M059J (cell line): ENCODE results near the gene CD300LD. TPM values are rescaled to one million over a fixed set of nuclear protein-coding genes. Genes with fewer than 3 reads are reported as not detected.
"Not testable (repeated sequence)": the region's sequence is repeated elsewhere in the genome, so short reads cannot be mapped to it uniquely, and the experiment has no call there.

Experiments used
- DNase-seq: peaks from one replicate; pipeline ENCODE4 v3.0.0-alpha.2; 2012; ENCODE audit warnings: low read depth
- total RNA-seq: library from RNA; depleted of rRNA; stranded (reverse); fragments of >200 nt; shearing (Covaris generic); gene quantifications from 2 replicates; pipeline ENCODE4 v1.2.3, GENCODE V29; 2014

CD300LD gene
- total RNA-seq, 1 experiment from 2014 or later: not detected

DNA sequence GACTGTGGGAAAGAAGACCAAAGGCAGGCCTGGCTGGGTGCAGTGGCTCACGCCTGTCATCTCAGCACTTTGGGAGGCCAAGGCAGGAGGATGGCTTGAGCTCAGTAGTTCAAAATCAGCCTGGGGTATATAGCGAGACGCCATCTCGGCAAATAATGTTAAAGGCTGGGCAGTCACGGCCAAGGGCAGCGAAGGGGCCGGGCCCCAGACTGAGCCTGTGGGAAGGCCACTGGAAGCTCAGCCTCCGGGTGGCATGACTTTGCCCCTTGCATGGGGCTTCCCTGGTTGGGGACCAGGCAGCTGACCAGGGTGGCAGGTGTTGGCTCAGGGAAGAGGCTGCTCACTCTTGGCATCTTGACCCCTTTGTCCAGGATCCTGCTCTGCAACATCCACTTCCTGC is 14.0 kb upstream of the CD300LD start:
- DNase-seq: no peak

DNA sequence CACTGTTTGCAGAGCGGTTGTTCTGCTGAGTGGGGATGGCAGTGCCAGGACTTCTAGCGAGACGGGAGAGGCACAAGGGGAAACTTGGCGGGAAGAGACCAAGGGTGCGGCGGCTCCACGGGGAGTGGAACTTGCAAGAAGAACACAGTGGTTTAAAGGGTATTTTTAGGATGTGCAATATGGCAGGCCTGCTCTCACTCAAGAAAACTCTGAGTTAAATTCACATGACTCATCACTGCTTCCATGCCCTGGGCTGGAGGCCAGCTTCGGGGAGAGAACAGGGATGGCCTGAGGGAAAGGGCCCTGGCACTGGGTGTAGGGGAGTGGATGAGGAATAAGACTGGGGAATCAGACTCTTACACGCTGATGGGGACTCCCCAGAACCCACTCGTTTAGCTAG is 13.3 kb upstream of the CD300LD start:
- peak; percentile 92 for DNase-seq

GRCh38 chr17:74604761-74605160 is 12.7 kb upstream of the CD300LD start:
- DNase-seq: no peak

- no peak for DNase-seq
Observed at GRCh38 chr17:74604200-74604599, 12.1 kb upstream of the CD300LD start.

GRCh38 chr17:74603746-74604145 is 11.7 kb upstream of the CD300LD start:
- DNase-seq: no peak

DNA sequence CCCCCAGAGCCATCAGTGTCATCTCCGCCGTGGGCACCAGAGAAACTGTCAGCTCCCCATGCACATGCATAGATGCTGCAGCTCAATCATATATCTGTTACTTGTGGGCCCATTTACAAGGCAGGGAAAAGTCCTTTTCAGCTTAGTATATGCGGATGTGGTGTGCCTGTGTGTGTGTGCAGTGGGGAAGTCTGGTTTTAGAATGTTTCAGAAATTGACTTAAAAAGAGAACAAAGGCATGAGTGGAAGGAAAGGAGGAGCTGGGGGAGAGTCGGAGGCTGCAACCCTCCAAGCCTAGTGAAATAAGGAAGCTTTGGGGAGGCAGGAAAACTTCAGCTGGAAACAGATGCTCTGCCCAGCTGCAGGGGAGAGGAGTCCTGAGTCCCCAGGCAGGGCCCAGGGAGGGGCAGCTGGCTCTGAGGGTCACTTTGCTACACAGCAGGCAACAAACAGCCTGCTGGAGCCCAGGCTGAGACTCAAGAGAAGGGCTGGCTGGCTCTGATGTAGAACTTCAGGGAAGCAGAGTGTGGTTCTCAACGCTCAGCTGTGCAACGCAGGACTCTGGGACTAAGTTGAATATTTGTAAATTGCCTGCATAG is 11.1 kb upstream of the CD300LD start:
- no peak for DNase-seq

GRCh38 chr17:74601944-74602572 is 10.0 kb upstream of the CD300LD start:
- peak; percentile 51 for DNase-seq

DNA sequence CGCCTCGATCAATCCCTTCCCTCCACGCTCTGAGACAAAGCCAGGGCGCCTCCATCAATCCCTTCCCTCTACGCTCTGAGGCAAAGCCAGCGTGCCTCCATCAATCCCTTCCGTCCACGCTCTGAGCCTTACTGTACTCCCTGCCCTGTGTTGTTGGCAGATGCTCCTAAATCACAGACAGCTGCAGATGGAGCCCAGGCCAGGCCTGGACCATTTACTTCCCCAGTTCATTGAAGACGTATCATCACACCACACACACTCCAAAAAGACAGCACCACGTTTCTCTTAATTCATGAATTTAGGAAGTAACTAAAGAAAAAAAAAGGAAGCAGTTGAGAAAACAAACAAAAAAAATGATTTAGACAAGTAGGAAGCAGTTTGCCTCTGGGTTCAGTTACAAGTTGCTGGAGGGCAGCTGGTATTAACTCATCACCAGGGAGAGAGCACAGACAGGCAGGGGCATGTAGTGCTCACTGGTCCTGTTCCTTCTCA is 7.4 kb upstream of the CD300LD start:
- no peak for DNase-seq

DNA sequence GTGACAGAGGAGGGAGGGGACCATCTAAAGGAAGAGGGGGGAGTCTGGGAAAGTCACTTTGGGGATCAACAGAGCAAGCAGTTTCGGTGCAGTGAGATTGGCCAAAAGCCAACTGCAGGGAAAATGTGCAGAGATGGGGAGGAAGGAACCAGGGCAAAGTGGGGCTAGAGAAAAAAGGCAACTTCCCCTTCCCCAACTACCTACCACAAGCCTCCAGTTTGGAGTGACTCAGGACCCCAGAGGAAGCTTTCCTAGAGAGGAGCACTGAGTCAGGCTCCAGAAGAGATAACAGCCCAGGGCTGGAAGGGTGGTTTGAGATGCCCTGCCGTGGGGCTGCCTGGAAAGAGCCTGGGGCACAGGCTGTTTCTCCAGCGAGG is 6.9 kb upstream of the CD300LD start:
- DNase-seq: no peak

- DNase-seq: no peak
Observed at GRCh38 chr17:74598346-74599022, 6.4 kb upstream of the CD300LD start.

DNA sequence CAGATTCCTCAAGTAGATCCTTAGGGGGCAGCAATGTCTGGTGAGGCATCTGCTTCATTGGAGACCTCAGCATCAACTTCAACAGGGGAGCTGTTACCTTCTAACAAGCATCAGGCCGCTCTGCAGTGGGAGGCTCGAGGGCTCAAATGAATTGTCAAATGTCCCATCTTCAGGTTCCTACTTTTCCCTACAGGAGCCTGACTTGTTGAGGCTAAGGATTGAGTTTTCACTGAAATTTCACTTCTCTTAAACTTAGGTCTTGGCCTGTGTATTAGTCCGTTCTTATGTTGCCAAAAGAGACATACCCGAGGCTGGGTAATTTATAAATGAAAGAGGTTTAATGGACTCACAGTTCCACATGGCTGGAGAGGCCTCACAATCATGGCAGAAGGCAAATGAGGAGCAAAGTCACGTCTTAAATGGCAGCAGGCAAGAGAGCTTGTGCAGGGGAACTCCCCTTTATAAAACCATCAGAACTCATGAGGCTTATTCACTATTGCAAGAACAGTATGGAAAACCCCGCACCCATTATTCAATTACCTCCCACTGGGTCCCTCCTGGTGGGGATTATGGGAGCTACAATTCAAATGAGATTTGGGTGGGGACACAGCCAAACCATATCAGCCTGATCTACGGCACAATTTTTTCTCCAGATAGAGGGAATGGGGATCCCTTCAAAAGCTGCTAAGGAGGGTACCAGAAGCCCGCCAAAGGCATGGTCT is 5.1 kb upstream of the CD300LD start:
- no peak for DNase-seq

DNA sequence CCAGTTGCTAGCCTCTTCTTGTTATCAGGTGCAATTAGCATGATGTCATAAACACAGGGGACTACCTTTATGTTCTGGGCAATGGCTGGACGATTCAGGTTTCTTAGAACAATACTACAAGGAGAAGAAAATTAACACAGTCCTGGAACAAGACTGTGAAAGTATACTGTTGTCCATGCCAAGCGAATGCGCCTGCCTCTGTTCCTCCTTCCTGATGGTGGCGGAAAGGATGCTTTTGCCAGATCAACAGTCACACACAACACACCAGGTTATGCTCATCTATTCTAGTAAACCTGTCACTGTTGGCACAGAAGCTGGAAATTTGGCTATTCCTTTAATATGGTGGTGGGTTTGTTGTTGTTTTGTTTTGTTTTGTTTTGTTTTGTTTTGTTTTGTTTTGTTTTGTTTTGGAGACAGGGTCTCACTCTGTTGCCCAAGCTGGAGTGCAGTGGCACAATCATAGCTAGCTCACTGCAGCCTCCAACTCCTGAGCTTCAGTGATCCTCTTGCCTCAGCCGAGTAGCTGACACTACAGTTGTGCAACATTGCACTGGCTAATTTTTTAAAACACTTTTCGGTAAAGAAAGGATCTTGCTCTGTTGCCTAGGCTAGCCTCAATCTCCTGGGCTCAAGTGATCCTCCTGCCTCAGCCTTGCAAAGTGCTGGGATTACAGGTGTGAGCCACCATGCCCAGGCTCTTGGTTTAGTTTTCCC is 3.1 kb upstream of the CD300LD start:
- no peak for DNase-seq

GRCh38 chr17:74591503-74591902 is 580 bp downstream of the CD300LD start:
- no peak for DNase-seq

- DNase-seq: no peak
Observed at GRCh38 chr17:74585711-74586110, 6.4 kb downstream of the CD300LD start.

GRCh38 chr17:74584292-74585060 is 7.6 kb downstream of the CD300LD start:
- no peak for DNase-seq

GRCh38 chr17:74582633-74583032 is 9.4 kb downstream of the CD300LD start:
- no peak for DNase-seq

DNA sequence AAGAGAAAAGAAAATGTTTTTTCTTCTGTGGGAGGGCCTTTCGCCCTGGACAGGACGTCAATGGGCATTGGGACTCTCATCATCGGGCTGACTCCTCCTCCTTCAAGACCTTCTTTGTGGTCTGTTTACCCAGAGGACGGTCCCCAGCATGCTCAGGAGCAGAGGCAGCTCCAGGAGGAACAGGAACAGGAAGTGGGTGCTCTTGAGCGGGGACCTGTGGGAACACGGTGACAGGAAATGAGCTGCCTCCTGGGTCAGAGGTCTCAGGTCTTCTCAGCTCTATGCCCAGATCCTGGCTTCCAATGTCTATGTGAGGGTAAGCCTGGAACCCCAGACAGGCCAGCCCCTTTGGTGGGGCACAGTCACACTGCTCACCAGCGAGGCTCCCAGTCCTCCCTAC is 12.2 kb downstream of the CD300LD start:
- no peak for DNase-seq

DNA sequence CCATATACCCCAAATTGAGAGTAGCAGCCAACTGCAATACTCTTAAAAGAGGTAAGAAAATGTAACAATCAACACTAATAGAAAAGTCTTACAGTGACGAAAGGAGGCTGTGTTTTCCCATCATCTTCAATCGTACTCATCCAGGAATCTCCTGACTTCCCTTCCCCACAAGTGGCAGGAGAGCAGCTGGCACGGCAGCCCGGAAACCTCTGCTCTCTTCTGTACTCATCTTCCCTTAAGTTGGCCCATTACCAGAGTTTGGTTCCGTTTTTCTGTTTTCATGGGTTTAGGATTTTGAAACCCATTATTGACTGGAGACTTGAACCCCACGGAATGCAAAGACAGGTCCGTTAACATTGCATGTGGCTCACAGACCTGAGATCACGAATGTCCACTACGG is 13.1 kb downstream of the CD300LD start:
- no peak for DNase-seq

DNA sequence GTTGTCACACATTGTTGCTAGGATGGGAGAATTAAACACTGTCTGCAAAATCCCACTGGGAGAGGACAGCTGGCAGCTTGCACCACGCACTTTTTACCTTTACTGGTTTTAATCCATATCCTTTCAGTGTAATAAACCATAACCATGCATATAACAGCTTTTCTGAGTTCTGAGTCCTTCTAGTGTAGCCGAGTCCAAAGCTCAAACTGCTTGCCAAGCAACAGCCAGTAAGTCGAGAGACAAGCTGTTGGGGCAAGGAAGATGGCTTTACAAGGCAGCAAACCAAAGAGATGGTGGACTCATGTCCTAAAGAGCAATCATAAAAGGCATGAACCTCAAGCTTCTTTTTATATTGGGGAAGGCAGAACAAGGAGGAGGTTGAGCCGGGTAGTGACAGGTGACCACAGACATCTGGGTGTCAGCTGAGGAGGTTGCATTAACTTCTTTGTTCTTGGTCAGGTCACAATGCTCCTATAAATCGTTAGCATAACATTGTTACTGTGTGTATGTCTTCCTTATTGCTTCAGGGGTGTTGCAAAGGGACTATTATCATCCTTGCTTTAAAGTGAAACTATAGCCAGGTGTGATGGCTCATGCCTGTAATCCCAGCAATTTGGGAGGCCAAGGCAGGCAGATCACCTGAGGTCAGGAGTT is 17.5 kb downstream of the CD300LD start:
- no peak for DNase-seq

DNA sequence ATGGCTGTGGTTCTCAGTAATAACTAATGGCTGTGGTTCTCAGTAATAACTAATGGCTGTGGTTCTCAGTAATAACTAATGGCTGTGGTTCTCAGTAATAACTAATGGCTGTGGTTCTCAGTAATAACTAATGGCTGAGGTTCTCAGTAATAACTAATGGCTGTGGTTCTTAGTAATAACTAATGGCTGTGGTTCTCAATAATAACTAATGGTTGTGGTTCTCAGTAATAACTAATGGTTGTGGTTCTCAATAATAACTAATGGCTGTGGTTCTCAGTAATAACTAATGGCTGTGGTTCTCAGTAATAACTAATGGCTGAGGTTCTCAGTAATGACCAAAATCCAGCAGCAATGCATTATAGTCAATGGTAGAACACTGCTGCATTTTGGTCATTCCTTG is 18.4 kb downstream of the CD300LD start:
- not testable (repeated sequence) for DNase-seq

DNA sequence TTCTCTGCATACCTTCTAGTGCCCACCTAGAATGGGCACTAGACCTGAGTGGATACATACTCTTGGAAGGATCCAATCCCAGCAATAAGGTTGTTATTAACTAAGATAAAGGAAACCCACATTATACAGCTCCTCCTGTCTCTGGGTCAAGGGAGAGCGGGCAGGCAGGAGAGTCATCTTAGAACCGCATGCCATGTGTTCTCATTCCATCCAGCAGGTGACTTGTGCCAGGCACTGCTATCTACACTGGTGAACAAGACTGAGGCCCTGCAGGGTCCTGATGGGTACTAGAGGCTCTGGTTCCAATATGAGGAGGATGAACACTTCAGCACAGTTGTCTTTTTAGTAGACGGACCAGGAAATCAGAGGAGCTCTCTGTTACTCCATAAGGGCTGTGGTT is 18.9 kb downstream of the CD300LD start:
- DNase-seq: no peak
